Inflammatory macrophage (primary cell): ENCODE measurements around the gene RBPJ.

Experiments used
- DNase-seq, 2 donors: peaks; one replicate each; pipeline ENCODE4 v3.0.0-alpha.2; 2020 to 2022

Gene RBPJ

GRCh38 chr4:26302031-26302899 lies 18.5 kb upstream of the RBPJ start:
- peak; percentile 87 to 93 for DNase-seq

DNA sequence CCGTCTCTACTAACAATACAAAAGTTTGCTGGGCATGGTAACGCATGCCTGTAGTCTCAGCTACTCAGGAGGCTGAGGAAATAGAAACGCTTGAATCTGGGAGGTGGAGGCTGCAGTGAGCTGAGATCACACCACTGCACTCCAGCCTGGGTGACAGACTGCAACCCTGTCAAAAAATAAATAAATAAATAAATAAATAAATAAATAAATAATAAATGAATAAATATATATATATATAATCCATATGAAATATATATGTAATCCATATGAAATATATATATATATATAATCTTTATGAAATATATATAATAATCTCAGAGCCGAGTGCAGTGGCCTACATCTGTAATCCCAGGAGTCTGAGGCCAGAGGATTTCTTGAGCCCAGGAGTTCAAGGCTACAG lies 17.8 kb upstream of the RBPJ start:
- DNase-seq = no peak

GRCh38 chr4:26307037-26307800 lies 13.6 kb upstream of the RBPJ start:
- DNase-seq = no peak

GRCh38 chr4:26308568-26308967 lies 12.2 kb upstream of the RBPJ start:
- no peak for DNase-seq

- DNase-seq = no peak
Measured at GRCh38 chr4:26310264-26310663, 10.6 kb upstream of the RBPJ start.

DNA sequence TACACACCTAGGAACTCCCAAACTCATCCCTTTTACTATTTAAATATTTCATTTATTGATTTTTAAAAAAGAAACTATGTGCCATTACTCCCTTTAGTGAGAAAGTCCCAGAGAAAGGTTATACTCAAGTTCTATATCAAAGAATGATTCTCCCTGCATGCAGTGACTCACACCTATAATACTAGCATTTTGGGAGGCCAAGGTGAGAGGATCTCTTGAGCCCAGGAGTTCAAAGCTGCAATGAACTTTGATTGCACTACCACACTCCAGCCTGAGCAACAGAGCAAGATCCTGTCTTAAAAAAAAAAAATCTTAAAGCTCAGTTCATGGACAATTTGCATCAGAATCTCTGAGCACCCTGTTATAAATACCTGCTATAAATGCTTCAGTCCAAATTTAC lies 9.2 kb upstream of the RBPJ start:
- no peak for DNase-seq

DNA sequence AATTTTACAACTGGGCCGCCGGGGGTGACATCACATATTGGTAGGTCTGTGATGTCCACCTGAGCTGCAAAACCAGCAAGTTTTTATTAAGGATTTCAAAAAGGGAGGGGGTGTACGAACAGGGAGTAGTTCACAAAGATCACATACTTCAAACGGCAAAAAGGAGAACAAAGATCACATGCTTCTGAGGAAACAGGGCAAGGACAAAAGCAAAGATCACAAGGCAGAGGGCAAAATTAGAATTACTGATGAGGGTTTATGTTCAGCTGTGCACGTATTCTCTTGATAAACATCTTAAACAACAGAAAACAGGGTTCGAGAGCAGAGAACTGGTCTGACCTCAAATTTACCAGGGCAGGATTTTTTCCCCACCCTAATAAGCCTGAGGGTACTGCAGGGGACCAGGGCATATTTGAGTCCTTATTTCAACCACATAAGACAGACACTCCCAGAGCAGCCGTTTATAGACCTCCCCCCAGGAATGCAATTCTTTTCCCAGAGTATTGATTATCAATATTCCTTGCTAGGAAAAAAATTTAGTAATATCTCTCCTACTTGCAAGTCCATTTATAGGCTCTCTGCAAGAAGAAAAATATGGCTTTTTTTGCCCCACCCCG lies 5.4 kb upstream of the RBPJ start:
- DNase-seq = peak; percentile 11 to 47

GRCh38 chr4:26317766-26318165 lies 3.0 kb upstream of the RBPJ start:
- DNase-seq = no peak

GRCh38 chr4:26319467-26319948 lies 1.3 kb upstream of the RBPJ start:
- peak; percentile 98 to 99 for DNase-seq

GRCh38 chr4:26319949-26320537 lies 771 bp upstream of the RBPJ start:
- DNase-seq = peak in 1 of 2 donors; percentile 43

- peak; percentile 42 to 49 for DNase-seq
Measured at GRCh38 chr4:26321373-26322221, 783 bp downstream of the RBPJ start.

GRCh38 chr4:26322346-26322745 lies 1.5 kb downstream of the RBPJ start:
- DNase-seq = peak in 1 of 2 donors; percentile 31

GRCh38 chr4:26323821-26324220 lies 3.0 kb downstream of the RBPJ start:
- no peak for DNase-seq

GRCh38 chr4:26325191-26325590 lies 4.4 kb downstream of the RBPJ start:
- DNase-seq = peak; percentile 31 to 48

GRCh38 chr4:26326791-26327190 lies 6.0 kb downstream of the RBPJ start:
- no peak for DNase-seq

DNA sequence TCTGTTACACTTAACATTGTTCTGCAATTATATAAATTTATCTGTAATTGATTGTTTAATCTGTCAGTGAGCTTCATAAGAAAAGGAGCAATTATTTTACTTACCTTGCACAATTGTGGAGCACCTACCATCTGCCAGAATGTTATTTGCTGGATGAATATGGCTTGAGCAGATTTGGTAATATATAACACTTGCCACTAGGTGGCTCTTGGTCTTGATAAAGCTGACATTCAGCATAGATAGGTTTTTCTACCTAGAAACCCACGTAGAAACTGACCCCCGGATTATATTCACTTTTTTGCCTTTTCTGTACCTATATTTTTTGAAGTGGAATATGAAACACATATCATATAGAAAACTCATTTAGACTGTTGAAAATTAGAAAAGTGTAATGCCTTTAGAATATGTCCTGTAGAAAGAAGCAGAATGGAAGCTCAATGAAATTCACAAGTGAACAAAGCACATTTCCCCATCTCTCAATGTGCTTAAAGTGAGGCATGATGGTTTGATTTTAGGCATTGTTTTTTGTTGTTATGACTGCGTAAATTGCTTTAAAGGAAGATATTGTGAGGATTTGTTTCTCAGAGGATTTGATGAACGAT lies 9.5 kb downstream of the RBPJ start:
- peak; percentile 60 to 62 for DNase-seq

GRCh38 chr4:26330946-26331345 lies 10.1 kb downstream of the RBPJ start:
- DNase-seq = no peak

GRCh38 chr4:26331380-26331950 lies 10.7 kb downstream of the RBPJ start:
- DNase-seq = peak; percentile 30 to 34

- DNase-seq = no peak
Measured at GRCh38 chr4:26334366-26334765, 13.6 kb downstream of the RBPJ start.

- no peak for DNase-seq
Measured at GRCh38 chr4:26337612-26338011, 16.8 kb downstream of the RBPJ start.
